GM18909 (cell line): ENCODE data around the gene KDM4B.
"Not testable (repeated sequence)": the region's sequence is repeated elsewhere in the genome, so short reads cannot be mapped to it uniquely, and the experiment has no call there.

ENCODE experiments used
- ATAC-seq: cut with Tn5 transposase; IDR thresholded peaks from one replicate; pipeline ENCODE4 v1.9.1; 2021; ENCODE audit warnings: mild to moderate bottlenecking; ENCODE audit not compliant: unreplicated experiment, poor library complexity

Gene KDM4B

GRCh38 chr19:5186293-5187050 lies 217.6 kb downstream of the KDM4B start:
- ATAC-seq, result no peak

- ATAC-seq, result no peak
Observed at GRCh38 chr19:5188548-5189317, 219.8 kb downstream of the KDM4B start.

GRCh38 chr19:5189318-5189607 lies 220.3 kb downstream of the KDM4B start:
- no peak for ATAC-seq

- no peak for ATAC-seq
Observed at GRCh38 chr19:5191091-5191490, 222.2 kb downstream of the KDM4B start.

GRCh38 chr19:5192568-5192967 lies 223.7 kb downstream of the KDM4B start:
- no peak for ATAC-seq

GRCh38 chr19:5193192-5193591 lies 224.3 kb downstream of the KDM4B start:
- ATAC-seq, result no peak

GRCh38 chr19:5194641-5195040 lies 225.7 kb downstream of the KDM4B start:
- no peak for ATAC-seq

- ATAC-seq, result not testable (repeated sequence)
Observed at GRCh38 chr19:5195587-5195986, 226.7 kb downstream of the KDM4B start.

- ATAC-seq, result no peak
Observed at GRCh38 chr19:5196832-5197231, 227.9 kb downstream of the KDM4B start.

- no peak for ATAC-seq
Observed at GRCh38 chr19:5200844-5201243, 231.9 kb downstream of the KDM4B start.

- no peak for ATAC-seq
Observed at GRCh38 chr19:5202553-5202952, 233.6 kb downstream of the KDM4B start.
